Measurements from ENCODE around the gene TMEM63A. TPM values are rescaled to one million over a fixed set of nuclear protein-coding genes. Genes with fewer than 3 reads are reported as not detected.
A peak's percentile ranks its signal among the peaks of the same experiment; 100 is the strongest.
"Not testable (repeated sequence)": the region's sequence is repeated elsewhere in the genome, so short reads cannot be mapped to it uniquely, and the experiment has no call there.

The TMEM63A gene
- total RNA-seq, 3 donors from 2014 or later (not counting 1 experiment from before 2014, with no cell fraction given), result 101 to 166 (median 113) TPM

DNA sequence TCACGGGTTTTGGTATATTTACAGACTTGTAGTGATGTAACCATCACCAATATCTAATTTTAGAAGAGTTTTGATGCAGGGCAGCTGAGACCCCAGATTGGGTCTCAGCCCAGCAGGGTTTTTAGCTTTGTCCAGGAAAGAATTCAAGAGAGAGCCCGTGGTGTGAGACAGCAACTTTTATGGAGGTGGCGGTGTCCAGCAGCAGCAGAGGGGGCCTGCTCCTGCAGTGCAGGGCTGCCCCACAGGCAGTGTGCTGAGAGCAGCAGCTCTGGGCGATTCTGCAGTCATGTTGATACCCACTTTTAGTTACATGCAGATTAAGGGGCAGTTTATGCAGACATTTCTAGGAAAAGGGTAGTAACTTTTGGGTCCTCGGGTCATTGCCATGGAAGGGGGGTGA, 74.0 kb downstream of the TMEM63A start:
- no peak overlapping the region for H3K27ac ChIP-seq (ENCODE audit: low read length)
- TF ChIP-seq, protein P1, sequence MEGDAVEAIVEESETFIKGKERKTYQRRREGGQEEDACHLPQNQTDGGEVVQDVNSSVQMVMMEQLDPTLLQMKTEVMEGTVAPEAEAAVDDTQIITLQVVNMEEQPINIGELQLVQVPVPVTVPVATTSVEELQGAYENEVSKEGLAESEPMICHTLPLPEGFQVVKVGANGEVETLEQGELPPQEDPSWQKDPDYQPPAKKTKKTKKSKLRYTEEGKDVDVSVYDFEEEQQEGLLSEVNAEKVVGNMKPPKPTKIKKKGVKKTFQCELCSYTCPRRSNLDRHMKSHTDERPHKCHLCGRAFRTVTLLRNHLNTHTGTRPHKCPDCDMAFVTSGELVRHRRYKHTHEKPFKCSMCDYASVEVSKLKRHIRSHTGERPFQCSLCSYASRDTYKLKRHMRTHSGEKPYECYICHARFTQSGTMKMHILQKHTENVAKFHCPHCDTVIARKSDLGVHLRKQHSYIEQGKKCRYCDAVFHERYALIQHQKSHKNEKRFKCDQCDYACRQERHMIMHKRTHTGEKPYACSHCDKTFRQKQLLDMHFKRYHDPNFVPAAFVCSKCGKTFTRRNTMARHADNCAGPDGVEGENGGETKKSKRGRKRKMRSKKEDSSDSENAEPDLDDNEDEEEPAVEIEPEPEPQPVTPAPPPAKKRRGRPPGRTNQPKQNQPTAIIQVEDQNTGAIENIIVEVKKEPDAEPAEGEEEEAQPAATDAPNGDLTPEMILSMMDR (IDR thresholded peaks at IDR 0.05), result no peak
- Mint-ChIP-seq H3K4me1 (peaks cover 13 to 23% of the 10 kb centered on the region in 2 donors), H3K9me3 (no peaks in the 10 kb centered on the region), H3K4me3 (peak overlapping the region; percentile 91), H3K27ac (no peak overlapping the region), H3K27me3 (ENCODE audit: low read depth in 2 of 2) (peaks cover 11 to 13% of the 10 kb centered on the region in 2 donors), H3K36me3 (no peaks in the 10 kb centered on the region)
- H3K4me3 ChIP-seq (ENCODE audit: low read length), result no peak overlapping the region
- H3K9me3 ChIP-seq (ENCODE audit: control insufficient read depth, insufficient read depth, low read length), result no peaks in the 10 kb centered on the region
- H3K36me3 ChIP-seq (ENCODE audit: control insufficient read depth, insufficient read depth, low read length), result no peaks in the 10 kb centered on the region
- no peaks in the 10 kb centered on the region for H3K27me3 ChIP-seq (ENCODE audit: control insufficient read depth, insufficient read depth, low read length)
- intact Hi-C loops (cut with micrococcal nuclease), result no loop called here
- no peak for ATAC-seq
- H3K4me1 ChIP-seq (ENCODE audit: control insufficient read depth, insufficient read depth, low read length), result peaks cover 17% of the 10 kb centered on the region
- 83% methylated on average over 4 of the region's 5 CpGs for WGBS (ENCODE audit: insufficient coverage)
- no peak for DNase-seq

DNA sequence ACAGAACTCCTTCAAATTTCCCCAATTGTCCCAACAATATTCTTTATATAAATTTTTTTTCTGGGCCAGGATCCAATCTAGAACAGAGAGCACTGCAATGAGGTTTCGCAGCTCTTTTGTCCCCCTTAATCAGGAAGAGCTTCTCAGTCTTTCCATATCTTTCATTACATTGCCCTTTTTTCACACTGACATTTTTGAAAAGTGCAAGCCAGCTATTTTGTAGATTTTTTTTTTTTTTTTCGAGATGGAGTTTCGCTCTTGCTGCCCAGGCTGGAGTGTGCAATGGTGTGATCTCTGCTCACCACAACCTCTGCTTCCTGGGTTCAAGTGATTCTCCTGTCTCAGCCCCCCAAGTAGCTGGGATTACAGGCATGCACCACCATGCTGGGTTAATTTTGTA, 75.4 kb downstream of the TMEM63A start:
- peaks cover 11 to 13% of the 10 kb centered on the region in 2 donors for H3K27me3 Mint-ChIP-seq (ENCODE audit: low read depth in 2 of 2)
- H3K4me1 ChIP-seq (ENCODE audit: control insufficient read depth, insufficient read depth, low read length), result peaks cover 17% of the 10 kb centered on the region
- H3K4me3 Mint-ChIP-seq; H3K27ac Mint-ChIP-seq; ATAC-seq; H3K27me3 ChIP-seq (ENCODE audit: control insufficient read depth, insufficient read depth, low read length); H3K9me3 Mint-ChIP-seq; H3K36me3 Mint-ChIP-seq; H3K27ac ChIP-seq (ENCODE audit: low read length); intact Hi-C loops (cut with micrococcal nuclease); DNase-seq; H3K4me3 ChIP-seq (ENCODE audit: low read length); H3K9me3 ChIP-seq (ENCODE audit: control insufficient read depth, insufficient read depth, low read length); H3K36me3 ChIP-seq (ENCODE audit: control insufficient read depth, insufficient read depth, low read length): not testable (repeated sequence)
- 100% methylated on average over 1 of the region's 3 CpGs for WGBS (ENCODE audit: insufficient coverage)
- peaks cover 13 to 23% of the 10 kb centered on the region in 2 donors for H3K4me1 Mint-ChIP-seq

DNA sequence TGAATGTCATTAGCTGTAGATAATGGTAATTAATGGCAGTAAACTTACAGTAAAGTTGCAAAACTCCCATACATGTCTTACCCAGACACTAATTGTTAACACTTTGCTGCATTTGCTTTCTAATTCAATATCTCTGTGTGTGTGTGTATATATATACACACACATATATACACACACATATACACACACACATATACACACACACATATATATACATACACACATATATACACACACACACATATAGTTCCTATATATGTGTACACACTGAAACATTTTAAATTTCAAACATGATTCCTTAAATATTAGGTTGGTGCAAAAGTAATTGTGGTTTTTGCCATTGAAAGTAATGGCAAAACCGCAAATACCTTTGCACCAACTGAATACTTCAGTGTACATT, 75.9 kb downstream of the TMEM63A start:
- TF ChIP-seq, protein P1 (IDR thresholded peaks at IDR 0.05), result no peak
- no peak overlapping the region for H3K27ac Mint-ChIP-seq
- Histone ChIP-seq H3K4me3 (ENCODE audit: low read length) (no peak overlapping the region), H3K9me3 (ENCODE audit: control insufficient read depth, insufficient read depth, low read length) (no peaks in the 10 kb centered on the region), H3K36me3 (ENCODE audit: control insufficient read depth, insufficient read depth, low read length) (no peaks in the 10 kb centered on the region), H3K27me3 (ENCODE audit: control insufficient read depth, insufficient read depth, low read length) (no peaks in the 10 kb centered on the region), H3K4me1 (ENCODE audit: control insufficient read depth, insufficient read depth, low read length) (peaks cover 16% of the 10 kb centered on the region), H3K27ac (ENCODE audit: low read length) (no peak overlapping the region)
- no peaks in the 10 kb centered on the region for H3K9me3 Mint-ChIP-seq
- WGBS (ENCODE audit: insufficient coverage), result 100% methylated on average over 1 of the region's 1 CpG
- DNase-seq (no peak), ATAC-seq (no peak)
- no peak overlapping the region for H3K4me3 Mint-ChIP-seq
- intact Hi-C loops (cut with micrococcal nuclease), result no loop called here
- peaks cover 13 to 23% of the 10 kb centered on the region in 2 donors for H3K4me1 Mint-ChIP-seq
- H3K27me3 Mint-ChIP-seq (ENCODE audit: low read depth in 2 of 2), result peaks cover 11 to 13% of the 10 kb centered on the region in 2 donors
- no peaks in the 10 kb centered on the region for H3K36me3 Mint-ChIP-seq

DNA sequence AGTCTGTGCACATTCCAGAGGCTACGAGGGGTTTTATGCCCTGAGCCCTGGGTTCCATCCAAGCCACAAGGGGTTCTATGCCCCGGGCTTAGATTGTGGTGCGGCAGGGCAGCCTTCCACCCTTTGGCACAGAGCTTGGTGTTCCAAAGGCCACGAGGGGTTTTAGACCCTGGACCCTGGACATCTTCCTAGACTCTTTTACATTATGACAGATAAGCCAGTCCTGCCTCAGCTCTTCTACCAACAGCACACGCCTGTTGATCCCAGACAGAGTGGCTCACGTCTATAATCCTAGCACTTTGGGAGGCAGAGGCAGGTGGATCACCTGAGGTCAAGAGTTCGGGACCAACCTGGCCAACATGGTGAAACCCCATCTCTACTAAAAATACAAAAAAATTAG, 81.0 kb downstream of the TMEM63A start:
- H3K27me3 Mint-ChIP-seq (ENCODE audit: low read depth in 2 of 2); H3K4me3 Mint-ChIP-seq; H3K36me3 ChIP-seq (ENCODE audit: control insufficient read depth, insufficient read depth, low read length); ATAC-seq; H3K4me3 ChIP-seq (ENCODE audit: low read length); H3K36me3 Mint-ChIP-seq; H3K27me3 ChIP-seq (ENCODE audit: control insufficient read depth, insufficient read depth, low read length); intact Hi-C loops (cut with micrococcal nuclease); H3K4me1 ChIP-seq (ENCODE audit: control insufficient read depth, insufficient read depth, low read length); H3K9me3 Mint-ChIP-seq; H3K4me1 Mint-ChIP-seq; H3K9me3 ChIP-seq (ENCODE audit: control insufficient read depth, insufficient read depth, low read length); H3K27ac ChIP-seq (ENCODE audit: low read length); H3K27ac Mint-ChIP-seq; DNase-seq: not testable (repeated sequence)
- WGBS (ENCODE audit: insufficient coverage), result 96% methylated on average over 6 of the region's 7 CpGs

DNA sequence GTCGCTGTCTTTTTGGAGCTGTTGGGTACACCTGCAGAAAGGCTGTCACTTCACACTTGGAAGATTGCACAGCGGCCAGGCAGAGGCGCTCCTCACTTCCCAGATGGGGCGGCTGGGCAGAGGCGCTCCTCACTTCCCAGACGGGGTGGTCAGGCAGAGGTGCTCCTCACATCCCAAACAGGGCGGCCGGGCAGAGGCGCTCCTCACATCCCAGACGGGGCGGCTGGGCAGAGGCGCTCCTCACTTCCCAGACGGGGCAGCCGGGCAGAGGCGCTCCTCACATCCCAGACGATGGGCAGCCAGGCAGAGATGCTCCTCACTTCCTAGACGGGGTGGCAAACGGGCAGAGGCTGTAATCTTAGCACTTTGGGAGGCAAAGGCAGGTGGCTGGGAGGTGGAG, 86.1 kb downstream of the TMEM63A start:
- H3K4me3 ChIP-seq (ENCODE audit: low read length); ATAC-seq; H3K36me3 Mint-ChIP-seq; H3K27ac ChIP-seq (ENCODE audit: low read length); DNase-seq; H3K27ac Mint-ChIP-seq; H3K27me3 Mint-ChIP-seq (ENCODE audit: low read depth in 2 of 2); H3K9me3 Mint-ChIP-seq; H3K4me1 ChIP-seq (ENCODE audit: control insufficient read depth, insufficient read depth, low read length); H3K36me3 ChIP-seq (ENCODE audit: control insufficient read depth, insufficient read depth, low read length); intact Hi-C loops (cut with micrococcal nuclease); H3K9me3 ChIP-seq (ENCODE audit: control insufficient read depth, insufficient read depth, low read length); H3K4me3 Mint-ChIP-seq; H3K27me3 ChIP-seq (ENCODE audit: control insufficient read depth, insufficient read depth, low read length): not testable (repeated sequence)
- 99% methylated on average over 18 of the region's 18 CpGs for WGBS (ENCODE audit: insufficient coverage)
- H3K4me1 Mint-ChIP-seq, result peaks cover 4 to 11% of the 10 kb centered on the region in 2 donors

Other genes starting within 250 kb of the TMEM63A start
- gene ENAH, start 229.3 kb downstream of the TMEM63A start, total RNA-seq, result not detected
- gene SRP9, start 104.6 kb downstream of the TMEM63A start, total RNA-seq, result 100 to 1,000 TPM in 1 of 3 donors, 10 to 100 TPM in 2; 83.1 to 116 (median 93.0) TPM
- 1 to 10 TPM; 1.1 to 2.3 (median 1.5) TPM for gene EPHX1, start 72.3 kb downstream of the TMEM63A start, total RNA-seq
- gene LEFTY1, start 6.8 kb upstream of the TMEM63A start, total RNA-seq, result not detected
- gene PYCR2, start 41.9 kb upstream of the TMEM63A start, total RNA-seq, result 10 to 100 TPM; 57.7 to 74.5 (median 62.6) TPM
- gene LEFTY2, start 58.8 kb upstream of the TMEM63A start, total RNA-seq, result not detected
- gene SDE2, start 117.0 kb upstream of the TMEM63A start, total RNA-seq, result 10 to 100 TPM; 52.5 to 62.7 (median 53.6) TPM
- gene H3-3A, start 180.3 kb upstream of the TMEM63A start, total RNA-seq, result 100 to 1,000 TPM; 490 to 616 (median 522) TPM

Measured in natural killer cell (primary cell).